Measurements from ENCODE around the gene CCDC175. TPM values are rescaled to one million over a fixed set of nuclear protein-coding genes. Genes with fewer than 3 reads are reported as not detected.

The CCDC175 gene
- total RNA-seq, result not detected in 2 replicates

DNA sequence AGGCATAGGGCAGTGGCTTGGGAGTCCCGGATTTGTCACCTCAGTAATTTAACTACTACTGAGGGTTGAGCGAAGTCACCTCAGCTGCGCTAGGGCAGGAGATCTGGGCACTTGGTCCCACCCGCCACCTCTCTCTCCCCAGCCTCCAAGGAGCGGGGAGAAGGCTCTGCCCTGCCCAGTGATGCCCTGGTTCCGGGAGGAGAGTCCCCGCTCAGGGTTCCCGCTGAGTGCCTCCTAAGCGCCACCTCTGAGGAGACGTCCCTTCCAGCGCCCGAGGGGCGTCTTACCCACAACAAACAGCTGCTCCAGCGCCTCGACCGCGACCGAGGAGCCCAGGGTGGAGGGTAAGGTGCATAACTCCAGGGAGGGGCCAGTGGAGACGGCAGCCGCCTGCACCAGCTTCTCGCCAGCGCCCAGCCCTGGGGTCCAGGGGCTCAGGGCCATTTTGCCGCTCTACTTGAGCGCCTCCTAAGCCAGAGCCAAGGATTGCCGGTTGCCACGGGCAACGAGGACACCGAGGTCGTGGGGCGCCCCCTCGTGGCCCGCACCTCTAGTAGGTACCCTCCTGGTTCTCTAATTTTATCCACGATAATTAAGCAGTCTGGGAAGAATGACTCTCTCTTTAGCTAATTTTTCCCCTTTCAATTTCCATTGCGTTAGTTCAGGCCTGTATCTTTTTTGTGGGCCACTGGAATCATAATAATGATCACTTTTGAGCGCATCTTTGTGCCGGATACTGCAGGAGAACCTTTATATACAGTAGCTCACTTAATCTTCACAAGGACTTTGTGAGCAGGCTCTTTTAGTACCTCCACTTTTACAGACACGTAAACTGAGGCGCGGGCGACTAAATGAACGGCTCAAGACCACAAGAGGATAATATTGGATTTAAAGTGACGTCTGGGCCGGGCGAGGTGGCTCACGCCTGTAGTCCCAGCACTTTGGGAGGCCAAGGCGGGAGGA, at the start of gene CCDC175:
Gene CCDC175 (minus strand): TSS at position 481 of the 963 bp plus-strand sequence. CDS start 37 bp downstream, at position 444.

DNA sequence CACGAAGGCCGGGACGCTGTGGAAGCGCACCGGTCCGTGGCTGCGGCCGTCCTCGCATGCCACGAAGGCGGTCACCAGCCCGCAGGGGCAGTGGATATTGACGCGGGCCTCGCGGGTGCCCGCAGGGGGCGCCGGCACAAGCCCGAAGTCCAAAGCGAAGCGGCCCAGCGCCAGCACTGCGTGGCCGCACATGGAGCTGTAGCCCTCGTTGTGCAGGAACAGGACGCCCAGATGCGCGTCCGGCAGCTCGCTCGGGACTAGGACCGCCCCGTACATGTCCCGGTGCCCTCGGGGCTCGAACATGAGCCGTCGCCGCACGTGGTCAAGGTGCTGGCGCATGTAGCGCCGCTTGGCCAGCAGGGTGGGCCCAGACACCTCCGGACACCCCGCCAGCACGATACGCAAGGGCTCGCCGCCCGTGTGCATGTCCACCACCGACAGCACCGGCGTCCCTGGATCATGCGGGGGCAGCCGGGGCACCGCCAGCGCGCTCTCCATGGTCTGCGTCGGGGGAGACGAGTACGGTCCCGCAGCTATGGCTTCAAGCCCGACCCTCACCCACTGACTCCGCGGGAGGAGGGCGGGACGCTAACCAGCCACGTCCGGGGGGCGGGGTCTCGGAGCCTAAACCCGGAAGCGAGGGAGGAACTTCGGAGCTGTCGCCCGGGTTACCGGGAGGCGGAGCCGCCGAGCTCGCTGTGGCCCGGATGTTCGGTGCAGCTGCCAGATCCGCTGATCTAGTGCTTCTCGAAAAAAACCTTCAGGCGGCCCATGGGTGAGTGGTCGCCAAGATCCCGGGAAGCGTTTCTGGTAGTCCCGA, 92.6 kb downstream of the CCDC175 start, which contains the start of the genes JKAMP and L3HYPDH:
Gene JKAMP (plus strand): TSS at position 699 of the 820 bp plus-strand sequence. CDS start 73 bp downstream, at position 772.
Gene L3HYPDH (minus strand): TSS at position 590 of the 820 bp plus-strand sequence. CDS start 92 bp downstream, at position 498.

DNA sequence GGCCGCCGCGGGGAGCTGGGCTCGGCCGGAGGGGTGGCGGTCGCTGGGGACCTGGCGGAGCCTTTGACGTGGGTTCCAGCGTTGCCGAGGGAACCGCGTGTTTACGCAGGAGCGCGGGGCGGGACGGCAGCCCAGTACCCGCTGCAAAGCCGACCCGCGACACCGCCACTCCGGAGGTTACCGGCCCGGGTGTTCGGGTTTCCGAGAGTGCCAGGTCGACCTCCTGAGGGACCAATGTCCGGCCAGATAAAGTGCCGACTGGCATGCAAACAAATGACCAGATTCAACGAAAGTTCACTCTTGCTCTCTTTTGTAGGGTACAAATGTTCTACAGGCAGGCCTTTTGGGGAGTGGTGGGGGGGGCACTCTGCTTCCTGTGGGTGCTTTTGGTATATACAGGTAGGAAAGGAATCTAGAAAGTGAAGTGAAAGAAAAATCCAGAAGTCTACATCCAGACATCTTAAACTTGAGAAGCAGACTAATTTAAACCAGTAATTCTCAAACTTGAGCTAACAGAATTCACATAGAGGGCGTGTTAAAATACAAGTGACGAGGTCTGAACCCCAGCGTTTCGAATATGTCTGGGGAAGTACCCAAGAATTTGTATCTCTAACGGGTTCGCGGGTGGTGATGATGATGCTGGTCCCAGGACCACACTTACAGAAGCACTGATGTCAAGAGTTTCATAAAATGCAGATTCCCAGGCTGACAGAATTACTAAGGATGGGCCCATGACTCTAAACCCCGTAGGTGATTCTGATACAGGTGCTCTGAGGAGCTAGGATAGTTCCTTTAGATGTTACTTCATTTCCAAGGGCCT, 111.1 kb downstream of the CCDC175 start, which contains the start of gene GPR135:
Gene GPR135 (minus strand): TSS at position 65 of the 820 bp plus-strand sequence. CDS start 154 bp downstream, outside the sequence.

Other genes starting within 250 kb of the CCDC175 start
- gene GPR135, start 111.4 kb downstream of the CCDC175 start, total RNA-seq, result 6.5 and 8.6 TPM in 2 replicates
- gene L3HYPDH, start 92.4 kb downstream of the CCDC175 start, total RNA-seq, result 46.0 and 54.2 TPM in 2 replicates
- 104 and 123 TPM in 2 replicates for gene JKAMP, start 92.3 kb downstream of the CCDC175 start, total RNA-seq

All from articular chondrocyte of knee joint (primary cell).